ENCODE data around the gene BTNL8. TPM values are rescaled to one million over a fixed set of nuclear protein-coding genes. Genes with fewer than 3 reads are reported as not detected.

BTNL8 gene
- total and polyA plus RNA-seq, 2 of the 13 experiments (the other 11 are each of a cell fraction or from before 2014, with no cell fraction given): not detected

DNA sequence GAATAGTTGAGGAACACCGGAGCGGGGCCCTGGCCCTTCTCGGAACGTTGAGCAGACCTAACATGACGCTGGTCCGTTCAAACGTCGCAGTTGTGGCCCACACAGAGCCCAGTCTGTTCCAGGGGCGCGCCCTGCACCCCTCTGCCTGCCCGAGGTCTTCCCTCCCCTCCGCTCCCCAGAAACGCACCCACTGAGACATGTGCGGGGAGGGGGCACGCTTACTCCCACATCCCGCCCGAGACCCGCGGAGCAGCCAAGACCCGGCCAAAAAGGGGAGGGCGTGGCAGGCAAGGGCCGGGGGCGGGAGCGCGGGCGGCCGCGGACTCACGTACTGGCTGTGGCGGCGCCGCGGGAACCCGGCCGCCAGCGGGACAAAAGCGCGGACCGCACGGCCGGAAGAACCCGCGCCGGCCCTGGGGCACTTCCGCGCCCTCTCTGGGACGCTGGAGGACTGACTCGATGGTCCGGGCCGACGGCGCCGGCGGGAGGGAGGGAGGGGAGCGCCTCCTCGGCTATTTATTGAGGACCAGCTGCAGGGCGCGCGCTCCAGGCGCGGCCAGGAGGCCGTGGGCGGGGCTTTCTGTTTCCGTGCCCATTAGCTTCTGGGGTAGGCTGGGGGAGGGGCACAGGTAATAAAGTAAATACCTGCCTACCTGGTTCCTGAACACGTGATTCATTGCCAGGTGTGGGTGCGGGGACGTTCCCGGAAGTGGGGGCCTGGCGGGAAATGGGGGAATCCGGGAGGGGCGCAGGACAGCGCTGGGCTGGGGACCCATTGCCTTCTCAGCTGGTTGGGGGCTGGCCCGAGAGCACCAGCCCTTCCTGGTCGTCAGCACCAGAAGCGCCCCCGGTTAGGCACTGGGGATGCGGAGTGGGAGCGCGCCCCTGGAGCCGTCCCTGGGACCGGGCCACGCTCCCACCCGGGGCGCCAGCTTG is 37.8 kb upstream of the BTNL8 start, which contains the start of gene ZFP62 (continued):
- TF ChIP-seq PRDM15 (CRISPR knock-in tag; IDR thresholded peaks at IDR 0.05): peak; percentile 20; the same call in 1 of the 2 replicates
- 0 out of 2 replicates have a peak, but pooled peaks have one; percentile 22 for TF ChIP-seq ISL2 (CRISPR knock-in tag; IDR thresholded peaks at IDR 0.05)
- TF ChIP-seq ZBTB26 (CRISPR knock-in tag; IDR thresholded peaks at IDR 0.05; ENCODE audit: borderline replicate concordance): peak; percentile 44; the same call in 1 of the 2 replicates
- peak; percentile 68 for TF ChIP-seq MYC (CRISPR knock-in tag; IDR thresholded peaks at IDR 0.05; ENCODE audit: borderline replicate concordance)
- no peak for TF ChIP-seq KDM3A (CRISPR knock-in tag; IDR thresholded peaks at IDR 0.05; ENCODE audit: low read depth)
- no peak for TF ChIP-seq KDM6A (CRISPR knock-in tag; IDR thresholded peaks at IDR 0.05; ENCODE audit: low read depth)
- peak; percentile 48; the same call in 1 of the 3 replicates for TF ChIP-seq MXI1 (IDR thresholded peaks at IDR 0.05; ENCODE audit: borderline replicate concordance, low read depth, low read length)
- TF ChIP-seq ZNF12 (CRISPR knock-in tag; IDR thresholded peaks at IDR 0.05): peak; percentile 18; the same call in 1 of the 2 replicates
- TF ChIP-seq SIX4 (CRISPR knock-in tag; IDR thresholded peaks at IDR 0.05): no peak
- peak; percentile 70; the same call in 1 of the 2 replicates for TF ChIP-seq ZNF891 (CRISPR knock-in tag; IDR thresholded peaks at IDR 0.05)
- TF ChIP-seq, protein P1, sequence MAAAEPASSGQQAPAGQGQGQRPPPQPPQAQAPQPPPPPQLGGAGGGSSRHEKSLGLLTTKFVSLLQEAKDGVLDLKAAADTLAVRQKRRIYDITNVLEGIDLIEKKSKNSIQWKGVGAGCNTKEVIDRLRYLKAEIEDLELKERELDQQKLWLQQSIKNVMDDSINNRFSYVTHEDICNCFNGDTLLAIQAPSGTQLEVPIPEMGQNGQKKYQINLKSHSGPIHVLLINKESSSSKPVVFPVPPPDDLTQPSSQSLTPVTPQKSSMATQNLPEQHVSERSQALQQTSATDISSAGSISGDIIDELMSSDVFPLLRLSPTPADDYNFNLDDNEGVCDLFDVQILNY (CRISPR knock-in tag; conservative IDR thresholded peaks at IDR 0.05): no peak
- TF ChIP-seq PAXIP1 (CRISPR knock-in tag; conservative IDR thresholded peaks at IDR 0.05): peak; percentile 60
- TF ChIP-seq, protein P2, sequence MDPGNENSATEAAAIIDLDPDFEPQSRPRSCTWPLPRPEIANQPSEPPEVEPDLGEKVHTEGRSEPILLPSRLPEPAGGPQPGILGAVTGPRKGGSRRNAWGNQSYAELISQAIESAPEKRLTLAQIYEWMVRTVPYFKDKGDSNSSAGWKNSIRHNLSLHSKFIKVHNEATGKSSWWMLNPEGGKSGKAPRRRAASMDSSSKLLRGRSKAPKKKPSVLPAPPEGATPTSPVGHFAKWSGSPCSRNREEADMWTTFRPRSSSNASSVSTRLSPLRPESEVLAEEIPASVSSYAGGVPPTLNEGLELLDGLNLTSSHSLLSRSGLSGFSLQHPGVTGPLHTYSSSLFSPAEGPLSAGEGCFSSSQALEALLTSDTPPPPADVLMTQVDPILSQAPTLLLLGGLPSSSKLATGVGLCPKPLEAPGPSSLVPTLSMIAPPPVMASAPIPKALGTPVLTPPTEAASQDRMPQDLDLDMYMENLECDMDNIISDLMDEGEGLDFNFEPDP (CRISPR knock-in tag; conservative IDR thresholded peaks at IDR 0.05): no peak
- no peak for TF ChIP-seq ZFP62 (CRISPR knock-in tag; IDR thresholded peaks at IDR 0.05)
- no peak for TF ChIP-seq ZNF329 (CRISPR knock-in tag; IDR thresholded peaks at IDR 0.05; ENCODE audit: low read depth)
- TF ChIP-seq, protein P3, sequence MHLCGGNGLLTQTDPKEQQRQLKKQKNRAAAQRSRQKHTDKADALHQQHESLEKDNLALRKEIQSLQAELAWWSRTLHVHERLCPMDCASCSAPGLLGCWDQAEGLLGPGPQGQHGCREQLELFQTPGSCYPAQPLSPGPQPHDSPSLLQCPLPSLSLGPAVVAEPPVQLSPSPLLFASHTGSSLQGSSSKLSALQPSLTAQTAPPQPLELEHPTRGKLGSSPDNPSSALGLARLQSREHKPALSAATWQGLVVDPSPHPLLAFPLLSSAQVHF (CRISPR knock-in tag; IDR thresholded peaks at IDR 0.05): no peak

Measured in HepG2 (cell line).